GM18951 (cell line): ENCODE data around the gene PANX2.

Source experiments
- POLR2A ChIP-seq: IDR thresholded peaks from 4 replicates; pipeline ENCODE4 v1.6.1; 2011; ENCODE audit warnings: mild to moderate bottlenecking; ENCODE audit not compliant: insufficient read length, insufficient read depth; ENCODE audit errors: extremely low read depth
- in situ Hi-C: fragments of 300-500 bp; cut with MboI; formaldehyde crosslinking; loops from one replicate; pipeline ENCODE4 v1.12.0; 2022; ENCODE audit warnings: low sequenced_read_pairs, mixed read lengths, inconsistent platforms; ENCODE audit not compliant: unreplicated experiment

PANX2 gene

GRCh38 chr22:50218996-50219727, 48.6 kb downstream of the PANX2 start:
- in situ Hi-C loops = loop anchor here (25.0 kb wide), 2 partner anchors 282 to 457 kb away; no protein-coding TSS in a partner anchor
- TF ChIP-seq POLR2A = no peak

- in situ Hi-C loops = loop anchor here (25.0 kb wide), 2 partner anchors 283 to 458 kb away; no protein-coding TSS in a partner anchor
- no peak for TF ChIP-seq POLR2A
Observed at GRCh38 chr22:50219800-50220602, 49.5 kb downstream of the PANX2 start.

GRCh38 chr22:50220603-50221409, 50.3 kb downstream of the PANX2 start:
- no peak for TF ChIP-seq POLR2A
- in situ Hi-C loops = loop anchor here (25.0 kb wide), 2 partner anchors 284 to 459 kb away; no protein-coding TSS in a partner anchor

GRCh38 chr22:50221410-50222300, 51.1 kb downstream of the PANX2 start:
- no peak for TF ChIP-seq POLR2A
- in situ Hi-C loops = loop anchor here (25.0 kb wide), 2 partner anchors 284 to 459 kb away; no protein-coding TSS in a partner anchor

- no peak for TF ChIP-seq POLR2A
- in situ Hi-C loops = loop anchor here (25.0 kb wide), 2 partner anchors 285 to 460 kb away; no protein-coding TSS in a partner anchor
Observed at GRCh38 chr22:50222508-50222907, 52.0 kb downstream of the PANX2 start.

- in situ Hi-C loops = loop anchor here (25.0 kb wide), 2 partner anchors 287 to 462 kb away; no protein-coding TSS in a partner anchor
- TF ChIP-seq POLR2A = no peak
Observed at GRCh38 chr22:50224071-50224470, 53.5 kb downstream of the PANX2 start.

GRCh38 chr22:50225200-50225969, 54.9 kb downstream of the PANX2 start:
- TF ChIP-seq POLR2A = no peak
- in situ Hi-C loops = no loop called here

- in situ Hi-C loops = no loop called here
- TF ChIP-seq POLR2A = no peak
Observed at GRCh38 chr22:50226063-50226874, 55.7 kb downstream of the PANX2 start.

- no peak for TF ChIP-seq POLR2A
- in situ Hi-C loops = no loop called here
Observed at GRCh38 chr22:50226875-50227165, 56.3 kb downstream of the PANX2 start.

- in situ Hi-C loops = no loop called here
- TF ChIP-seq POLR2A = no peak
Observed at GRCh38 chr22:50227579-50228215, 57.2 kb downstream of the PANX2 start.
